Activated naive CD4-positive, alpha-beta T cell treated with anti-CD3 and anti-CD28 coated beads, Interleukin-2, amount 50 U/mL, for 24 hours (primary cell): ENCODE measurements around the gene SLC52A3.
"Not testable (repeated sequence)": the region's sequence is repeated elsewhere in the genome, so short reads cannot be mapped to it uniquely, and the experiment has no call there.

Source experiments
- H3K27ac Mint-ChIP-seq: one replicate; pipeline ENCODE4 v1.8.0; 2021; ENCODE audit warnings: mild to moderate bottlenecking, mixed read lengths
- H3K27me3 Mint-ChIP-seq: one replicate; pipeline ENCODE4 v1.8.0; 2021; ENCODE audit warnings: mixed read lengths
- H3K36me3 Mint-ChIP-seq: one replicate; pipeline ENCODE4 v1.8.0; 2021; ENCODE audit warnings: mixed read lengths
- H3K4me1 Mint-ChIP-seq: one replicate; pipeline ENCODE4 v1.8.0; 2021; ENCODE audit warnings: mixed read lengths
- H3K4me3 Mint-ChIP-seq: one replicate; pipeline ENCODE4 v1.8.0; 2021; ENCODE audit warnings: mild to moderate bottlenecking, mixed read lengths
- H3K9me3 Mint-ChIP-seq: one replicate; pipeline ENCODE4 v1.8.0; 2021; ENCODE audit warnings: mixed read lengths

The SLC52A3 gene

GRCh38 chr20:752291-752690 is 16.0 kb downstream of the SLC52A3 start:
- peaks cover 13% of the 10 kb centered on the region for H3K4me1 Mint-ChIP-seq
- no peak overlapping the region for H3K4me3 Mint-ChIP-seq
- H3K27me3 Mint-ChIP-seq: peaks cover 5% of the 10 kb centered on the region
- peaks cover 3% of the 10 kb centered on the region for H3K9me3 Mint-ChIP-seq
- H3K27ac Mint-ChIP-seq: no peak overlapping the region
- no peaks in the 10 kb centered on the region for H3K36me3 Mint-ChIP-seq

GRCh38 chr20:751761-752160 is 16.5 kb downstream of the SLC52A3 start:
- peaks cover 6% of the 10 kb centered on the region for H3K27me3 Mint-ChIP-seq
- H3K27ac Mint-ChIP-seq: no peak overlapping the region
- peaks cover 4% of the 10 kb centered on the region for H3K9me3 Mint-ChIP-seq
- no peaks in the 10 kb centered on the region for H3K36me3 Mint-ChIP-seq
- H3K4me3 Mint-ChIP-seq: no peak overlapping the region
- H3K4me1 Mint-ChIP-seq: peaks cover 13% of the 10 kb centered on the region

GRCh38 chr20:750801-751200 is 17.5 kb downstream of the SLC52A3 start:
- peaks cover 8% of the 10 kb centered on the region for H3K27me3 Mint-ChIP-seq
- peaks cover 6% of the 10 kb centered on the region for H3K4me1 Mint-ChIP-seq
- no peak overlapping the region for H3K4me3 Mint-ChIP-seq
- H3K27ac Mint-ChIP-seq: no peak overlapping the region
- H3K36me3 Mint-ChIP-seq: no peaks in the 10 kb centered on the region
- H3K9me3 Mint-ChIP-seq: peaks cover 4% of the 10 kb centered on the region

- no peak overlapping the region for H3K4me3 Mint-ChIP-seq
- no peaks in the 10 kb centered on the region for H3K36me3 Mint-ChIP-seq
- no peaks in the 10 kb centered on the region for H3K4me1 Mint-ChIP-seq
- no peak overlapping the region for H3K27ac Mint-ChIP-seq
- peaks cover 16% of the 10 kb centered on the region for H3K27me3 Mint-ChIP-seq
- peaks cover 4% of the 10 kb centered on the region for H3K9me3 Mint-ChIP-seq
These were observed 22.5 kb downstream of the SLC52A3 start for GRCh38 chr20:745683-746301.

- Mint-ChIP-seq H3K27me3 (peaks cover 12% of the 10 kb centered on the region), H3K36me3 (no peaks in the 10 kb centered on the region), H3K27ac (no peak overlapping the region), H3K4me3 (no peak overlapping the region), H3K9me3 (no peaks in the 10 kb centered on the region), H3K4me1 (no peaks in the 10 kb centered on the region)
These were observed 26.1 kb downstream of the SLC52A3 start for GRCh38 chr20:742156-742555.

GRCh38 chr20:741620-742019 is 26.7 kb downstream of the SLC52A3 start:
- no peak overlapping the region for H3K27ac Mint-ChIP-seq
- no peaks in the 10 kb centered on the region for H3K4me1 Mint-ChIP-seq
- no peaks in the 10 kb centered on the region for H3K9me3 Mint-ChIP-seq
- H3K27me3 Mint-ChIP-seq: peaks cover 12% of the 10 kb centered on the region
- H3K36me3 Mint-ChIP-seq: no peaks in the 10 kb centered on the region
- no peak overlapping the region for H3K4me3 Mint-ChIP-seq

GRCh38 chr20:740162-740561 is 28.1 kb downstream of the SLC52A3 start:
- Mint-ChIP-seq H3K27ac (no peak overlapping the region), H3K27me3 (peaks cover 10% of the 10 kb centered on the region), H3K9me3 (no peaks in the 10 kb centered on the region), H3K4me3 (no peak overlapping the region), H3K36me3 (no peaks in the 10 kb centered on the region), H3K4me1 (no peaks in the 10 kb centered on the region)

- Mint-ChIP-seq H3K4me1 (no peaks in the 10 kb centered on the region), H3K27ac (no peak overlapping the region), H3K9me3 (no peaks in the 10 kb centered on the region), H3K36me3 (no peaks in the 10 kb centered on the region), H3K27me3 (peaks cover 9% of the 10 kb centered on the region), H3K4me3 (no peak overlapping the region)
These were observed 28.6 kb downstream of the SLC52A3 start for GRCh38 chr20:739736-740135.

GRCh38 chr20:733861-734260 is 34.4 kb downstream of the SLC52A3 start:
- no peaks in the 10 kb centered on the region for H3K9me3 Mint-ChIP-seq
- H3K27me3 Mint-ChIP-seq: peaks cover 22% of the 10 kb centered on the region
- H3K27ac Mint-ChIP-seq: no peak overlapping the region
- no peaks in the 10 kb centered on the region for H3K36me3 Mint-ChIP-seq
- H3K4me1 Mint-ChIP-seq: no peaks in the 10 kb centered on the region
- no peak overlapping the region for H3K4me3 Mint-ChIP-seq

GRCh38 chr20:732727-733126 is 35.6 kb downstream of the SLC52A3 start:
- Mint-ChIP-seq H3K4me1 (no peaks in the 10 kb centered on the region), H3K36me3 (no peaks in the 10 kb centered on the region), H3K4me3 (no peak overlapping the region), H3K9me3 (no peaks in the 10 kb centered on the region), H3K27me3 (peaks cover 25% of the 10 kb centered on the region), H3K27ac (no peak overlapping the region)

- H3K4me1 Mint-ChIP-seq: no peaks in the 10 kb centered on the region
- no peak overlapping the region for H3K4me3 Mint-ChIP-seq
- H3K9me3 Mint-ChIP-seq: no peaks in the 10 kb centered on the region
- no peaks in the 10 kb centered on the region for H3K36me3 Mint-ChIP-seq
- H3K27ac Mint-ChIP-seq: no peak overlapping the region
- peaks cover 28% of the 10 kb centered on the region for H3K27me3 Mint-ChIP-seq
These were observed 36.3 kb downstream of the SLC52A3 start for GRCh38 chr20:731891-732560.

GRCh38 chr20:730005-730404 is 38.3 kb downstream of the SLC52A3 start:
- H3K4me1 Mint-ChIP-seq: no peaks in the 10 kb centered on the region
- no peaks in the 10 kb centered on the region for H3K9me3 Mint-ChIP-seq
- peaks cover 34% of the 10 kb centered on the region for H3K27me3 Mint-ChIP-seq
- no peaks in the 10 kb centered on the region for H3K36me3 Mint-ChIP-seq
- H3K4me3 Mint-ChIP-seq: no peak overlapping the region
- H3K27ac Mint-ChIP-seq: no peak overlapping the region

GRCh38 chr20:728256-728944 is 39.9 kb downstream of the SLC52A3 start:
- Mint-ChIP-seq H3K36me3 (no peaks in the 10 kb centered on the region), H3K27me3 (peaks cover 37% of the 10 kb centered on the region), H3K27ac (no peak overlapping the region), H3K4me1 (no peaks in the 10 kb centered on the region), H3K4me3 (peak overlapping the region; percentile 51), H3K9me3 (no peaks in the 10 kb centered on the region)

GRCh38 chr20:726160-726559 is 42.1 kb downstream of the SLC52A3 start:
- no peaks in the 10 kb centered on the region for H3K9me3 Mint-ChIP-seq
- H3K27ac Mint-ChIP-seq: no peak overlapping the region
- H3K4me3 Mint-ChIP-seq: no peak overlapping the region
- peaks cover 37% of the 10 kb centered on the region for H3K27me3 Mint-ChIP-seq
- H3K36me3 Mint-ChIP-seq: no peaks in the 10 kb centered on the region
- H3K4me1 Mint-ChIP-seq: no peaks in the 10 kb centered on the region

- no peak overlapping the region for H3K27ac Mint-ChIP-seq
- H3K9me3 Mint-ChIP-seq: no peaks in the 10 kb centered on the region
- no peaks in the 10 kb centered on the region for H3K4me1 Mint-ChIP-seq
These were observed 42.8 kb downstream of the SLC52A3 start for GRCh38 chr20:725491-725890.

GRCh38 chr20:724797-725196 is 43.5 kb downstream of the SLC52A3 start:
- H3K27me3 Mint-ChIP-seq: peaks cover 36% of the 10 kb centered on the region
- H3K36me3 Mint-ChIP-seq, H3K4me3 Mint-ChIP-seq, H3K9me3 Mint-ChIP-seq, H3K27ac Mint-ChIP-seq, H3K4me1 Mint-ChIP-seq: not testable (repeated sequence)

More at GRCh38 chr20:725491-725890, 42.8 kb downstream of the SLC52A3 start:
- Mint-ChIP-seq H3K4me3 (no peak overlapping the region), H3K36me3 (no peaks in the 10 kb centered on the region), H3K27me3 (peaks cover 36% of the 10 kb centered on the region)
